SW 1271 (cell line): ENCODE data around the gene MMP23B.
"Not testable (repeated sequence)": the region's sequence is repeated elsewhere in the genome, so short reads cannot be mapped to it uniquely, and the experiment has no call there.

ENCODE experiments used
- DNase-seq, 2 experiments: peaks; one replicate each; lab custom pipeline; 2025; lab: John Stamatoyannopoulos, UW

The MMP23B gene

DNA sequence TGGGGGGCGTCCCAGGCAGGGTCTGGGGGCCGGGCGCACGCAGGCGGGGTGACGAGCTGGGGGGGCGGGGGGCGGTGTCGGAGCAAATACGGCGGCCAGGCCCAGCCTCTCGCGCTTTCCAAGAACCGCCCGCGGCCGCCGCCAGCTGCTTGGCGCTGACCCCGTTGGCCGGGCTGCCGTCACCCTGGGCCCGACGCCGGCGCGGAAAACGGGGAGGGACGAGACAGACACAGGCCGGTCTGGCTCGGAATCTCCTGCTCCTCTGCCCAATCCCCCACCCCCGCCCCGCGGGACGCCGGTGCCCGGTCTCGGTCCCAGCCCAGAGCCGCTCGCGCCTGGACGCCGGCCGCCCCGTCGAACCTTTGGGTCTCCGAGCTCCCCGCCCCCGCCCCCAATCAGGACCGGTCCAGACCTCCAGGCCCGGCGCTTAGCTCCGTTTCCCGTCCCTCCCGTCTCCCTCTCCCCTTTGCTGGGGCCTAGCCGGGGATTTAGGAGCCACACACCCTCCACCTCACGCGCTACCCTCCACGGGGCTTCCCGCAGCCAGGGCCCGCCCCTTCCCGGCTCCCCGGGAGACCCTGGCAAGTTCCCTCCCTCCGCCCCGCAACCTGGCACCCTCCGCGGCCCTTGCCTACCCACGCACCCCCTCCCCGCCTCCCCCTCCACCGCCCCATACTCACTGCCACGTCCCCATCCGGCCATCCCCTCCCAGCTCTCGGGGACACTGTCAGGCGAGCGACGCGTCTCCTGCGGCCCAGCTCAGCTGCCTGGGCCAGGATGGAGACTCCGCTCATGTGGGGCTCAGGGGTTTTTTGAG, 800 bp upstream of the MMP23B start:
- no peak for DNase-seq

DNA sequence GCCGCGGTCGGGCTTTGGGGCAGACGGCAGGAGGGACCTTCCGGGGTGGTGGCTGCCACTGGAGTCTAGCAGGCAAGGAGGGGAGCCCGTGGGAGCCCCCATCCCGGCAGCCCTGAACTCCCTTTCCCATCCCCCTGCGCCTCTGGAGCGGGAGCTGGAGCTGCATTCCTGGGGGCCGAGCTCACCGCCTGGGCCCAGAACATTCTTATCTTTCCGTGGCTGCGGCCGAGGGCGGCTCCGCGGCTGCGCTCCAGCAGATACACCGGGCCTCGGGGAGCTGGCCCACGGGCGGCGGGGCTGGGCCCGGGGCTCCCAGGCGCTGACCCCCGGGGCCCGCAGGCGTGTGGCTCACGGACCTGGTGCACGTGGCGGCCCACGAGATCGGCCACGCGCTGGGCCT, 1.4 kb downstream of the MMP23B start:
- DNase-seq: not testable (repeated sequence)

DNA sequence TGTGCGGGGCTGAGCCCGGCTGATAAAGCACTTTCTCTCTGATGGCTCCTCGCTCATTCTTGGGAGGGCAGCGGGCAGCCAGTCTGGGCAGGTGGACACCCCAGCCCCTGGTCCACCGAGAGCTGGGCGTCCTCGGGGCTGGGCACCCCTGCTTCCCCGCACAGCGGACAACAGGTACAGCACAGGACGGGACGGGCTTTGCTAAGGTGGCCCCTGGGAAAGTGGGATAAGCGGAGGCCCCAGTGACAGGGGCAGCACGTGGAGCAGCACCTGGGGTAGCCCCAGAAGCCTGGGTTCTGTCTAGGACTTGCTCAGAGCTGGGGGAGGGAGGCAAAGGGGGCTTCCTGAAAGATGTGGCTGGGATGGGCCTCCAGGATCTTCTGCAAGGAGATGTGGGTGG, 2.6 kb downstream of the MMP23B start:
- not testable (repeated sequence) for DNase-seq

DNA sequence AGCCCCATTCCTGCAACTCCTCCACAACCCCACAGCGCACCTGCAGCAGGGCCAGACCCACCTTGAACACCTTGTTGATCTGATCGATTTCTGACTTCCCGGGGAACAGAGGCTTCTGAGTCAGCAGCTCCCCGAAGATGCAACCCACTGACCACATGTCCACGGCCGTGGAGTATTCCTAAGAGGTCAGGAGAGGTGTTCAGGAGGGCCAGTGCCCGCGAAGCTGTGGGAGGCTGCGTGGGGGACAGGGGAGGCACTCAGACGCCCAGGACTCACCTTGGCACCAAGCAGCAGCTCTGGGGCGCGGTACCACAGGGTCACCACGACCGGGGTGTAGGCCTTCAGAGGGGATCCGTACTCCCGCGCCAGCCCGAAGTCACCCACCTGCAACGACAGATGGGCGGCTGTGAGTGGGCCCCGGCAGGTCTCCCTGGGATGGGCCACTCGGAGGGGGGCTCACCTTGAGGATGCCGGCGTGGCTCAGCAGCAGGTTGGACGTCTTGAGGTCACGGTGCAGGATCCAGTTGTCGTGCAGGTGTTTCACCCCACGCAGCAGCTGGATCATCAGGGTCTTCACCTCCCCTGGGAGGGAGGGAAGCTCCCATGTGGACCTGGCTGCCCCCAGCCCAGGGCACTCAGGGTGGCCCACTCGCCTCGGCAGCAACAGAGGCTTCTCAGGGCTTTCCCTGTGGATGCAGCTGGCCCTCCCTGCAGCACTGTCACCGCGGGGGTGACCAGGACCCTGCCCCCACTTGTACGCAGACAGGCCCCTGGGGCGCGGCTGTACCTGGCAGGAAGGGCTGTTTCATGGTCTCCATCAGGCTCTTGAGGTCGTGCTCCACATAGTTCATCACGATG, 4.9 kb downstream of the MMP23B start:
- not testable (repeated sequence) for DNase-seq

DNA sequence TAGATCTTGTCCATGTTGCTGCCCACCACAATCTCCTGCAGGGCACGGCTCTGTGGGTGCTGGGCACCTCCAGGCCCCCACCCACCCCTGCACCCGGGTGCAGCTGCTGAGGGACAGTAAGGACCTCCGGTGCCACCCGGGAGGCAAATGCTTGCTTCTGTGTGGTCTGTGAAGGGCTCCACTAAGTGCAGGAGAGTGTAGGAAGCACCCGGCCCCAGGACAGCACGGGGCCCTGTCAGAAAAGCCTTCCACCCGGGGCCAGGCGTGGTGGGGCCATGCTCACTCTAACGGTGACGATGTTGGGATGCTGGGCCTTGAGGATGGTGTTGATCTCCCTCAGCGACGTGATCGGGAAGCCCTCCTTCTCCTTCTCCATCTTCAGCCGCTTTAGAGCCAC, 5.5 kb downstream of the MMP23B start:
- not testable (repeated sequence) for DNase-seq

DNA sequence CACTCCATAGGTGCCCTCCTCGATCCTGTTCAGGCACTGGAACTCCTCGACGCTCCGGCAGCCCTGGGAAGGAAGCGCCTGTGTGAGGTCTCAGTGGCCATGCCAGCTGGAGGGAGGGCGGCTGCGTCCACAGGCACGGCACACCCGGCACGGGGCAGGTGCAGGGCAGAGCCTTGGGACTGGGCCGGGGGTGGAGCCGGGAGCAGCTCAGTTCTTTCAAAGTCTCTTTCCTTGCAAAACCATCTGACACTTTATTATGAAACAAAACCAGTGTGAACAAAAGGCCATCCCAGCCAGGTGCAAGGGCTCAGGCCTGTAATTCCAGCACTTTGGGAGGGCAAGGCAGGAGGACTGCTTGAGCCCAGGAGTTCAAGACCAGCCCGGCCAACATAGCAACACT, 6.6 kb downstream of the MMP23B start:
- DNase-seq: not testable (repeated sequence)

DNA sequence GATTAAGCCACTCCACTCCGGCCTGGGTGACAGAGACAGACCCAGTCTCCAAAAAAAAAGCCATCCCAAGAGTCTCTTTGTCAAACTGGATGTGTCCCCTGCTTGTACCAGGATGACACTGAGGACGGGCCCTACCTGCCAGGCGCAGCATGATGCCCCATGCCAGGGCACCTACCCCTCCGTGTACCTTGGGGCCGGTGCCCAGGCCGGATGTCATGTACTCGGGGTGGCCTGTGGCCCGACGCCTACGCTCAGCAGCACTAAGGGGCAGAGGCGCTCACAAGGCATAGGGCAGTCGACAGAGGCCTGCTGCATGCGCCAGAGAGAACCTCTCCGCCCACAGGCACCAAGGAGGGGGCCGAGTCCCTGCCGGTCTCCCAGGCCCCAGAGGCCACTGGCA, 7.4 kb downstream of the MMP23B start:
- DNase-seq: not testable (repeated sequence)

DNA sequence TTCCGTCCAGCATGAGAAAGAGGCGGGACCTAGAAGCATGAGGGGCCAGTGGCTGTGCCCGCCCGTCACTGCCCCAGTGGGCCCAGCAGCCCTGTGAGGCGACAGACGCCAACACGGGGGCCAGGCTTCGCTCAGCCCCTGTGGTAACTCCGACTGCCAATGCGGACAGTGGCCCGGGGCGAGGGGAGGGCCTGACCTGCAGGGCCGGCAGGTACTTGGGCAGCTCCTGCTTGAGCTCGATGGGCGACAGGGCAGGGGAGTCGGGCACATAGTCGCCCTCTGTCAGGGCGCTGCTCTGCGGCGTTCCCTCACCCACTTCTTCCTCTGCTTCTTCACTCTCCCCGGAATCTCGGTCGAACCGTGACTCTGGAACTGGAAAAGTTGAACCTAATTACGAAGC, 8.1 kb downstream of the MMP23B start:
- DNase-seq: not testable (repeated sequence)

DNA sequence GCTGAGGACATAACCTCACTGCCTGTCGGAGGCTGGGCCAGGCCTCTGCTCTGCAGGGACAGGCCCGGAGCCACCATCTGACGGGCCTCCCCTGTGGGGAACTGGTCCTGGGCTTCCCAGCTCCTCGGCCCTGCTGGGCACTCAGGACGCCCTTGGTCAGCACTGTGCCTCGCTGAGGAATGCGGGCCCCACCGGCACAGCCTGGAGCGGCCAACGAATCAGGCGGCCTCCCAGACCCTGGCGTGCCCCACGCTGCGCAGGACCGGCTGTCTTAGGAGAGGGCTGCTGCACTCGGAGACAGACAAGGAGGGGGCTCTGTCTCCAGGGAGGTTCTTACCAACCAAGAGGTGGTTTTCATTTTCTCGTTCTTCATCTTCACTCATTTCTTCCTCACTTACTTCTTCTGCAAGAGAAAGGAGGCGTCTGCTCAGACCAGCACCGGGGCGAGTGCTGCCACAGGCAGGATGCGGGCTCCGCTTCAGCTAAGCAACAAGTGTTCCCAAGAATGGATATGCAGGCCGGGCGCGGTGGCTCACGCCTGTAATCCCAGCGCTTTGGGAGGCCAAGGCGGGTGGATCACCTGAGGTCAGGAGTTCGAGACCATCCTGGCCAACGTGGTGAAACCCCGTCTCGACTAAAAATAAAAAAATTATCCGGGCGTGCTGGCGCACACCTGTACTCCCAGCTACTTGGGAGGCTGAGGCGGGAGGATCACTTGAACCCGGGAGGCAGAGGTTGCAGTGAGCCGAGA, 8.9 kb downstream of the MMP23B start:
- not testable (repeated sequence) for DNase-seq

DNA sequence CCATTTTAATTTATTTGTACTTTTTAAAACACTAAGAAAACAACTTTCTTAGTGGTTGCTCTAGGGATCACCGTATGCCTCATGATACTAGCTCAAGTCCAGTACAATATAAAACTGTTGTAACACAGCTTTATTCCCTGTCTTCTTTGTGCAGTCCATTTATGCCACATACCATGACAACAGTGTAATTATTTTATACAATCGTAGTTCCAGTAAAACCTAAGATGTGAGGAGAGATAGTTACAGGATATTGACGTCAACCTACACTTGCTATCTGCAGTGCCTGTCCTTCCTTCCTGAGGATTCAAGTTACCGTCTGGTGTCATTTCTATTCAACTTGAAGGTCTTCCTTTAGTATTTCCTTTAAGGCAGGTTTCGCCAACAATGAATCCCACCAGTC, 14.4 kb downstream of the MMP23B start:
- not testable (repeated sequence) for DNase-seq

DNA sequence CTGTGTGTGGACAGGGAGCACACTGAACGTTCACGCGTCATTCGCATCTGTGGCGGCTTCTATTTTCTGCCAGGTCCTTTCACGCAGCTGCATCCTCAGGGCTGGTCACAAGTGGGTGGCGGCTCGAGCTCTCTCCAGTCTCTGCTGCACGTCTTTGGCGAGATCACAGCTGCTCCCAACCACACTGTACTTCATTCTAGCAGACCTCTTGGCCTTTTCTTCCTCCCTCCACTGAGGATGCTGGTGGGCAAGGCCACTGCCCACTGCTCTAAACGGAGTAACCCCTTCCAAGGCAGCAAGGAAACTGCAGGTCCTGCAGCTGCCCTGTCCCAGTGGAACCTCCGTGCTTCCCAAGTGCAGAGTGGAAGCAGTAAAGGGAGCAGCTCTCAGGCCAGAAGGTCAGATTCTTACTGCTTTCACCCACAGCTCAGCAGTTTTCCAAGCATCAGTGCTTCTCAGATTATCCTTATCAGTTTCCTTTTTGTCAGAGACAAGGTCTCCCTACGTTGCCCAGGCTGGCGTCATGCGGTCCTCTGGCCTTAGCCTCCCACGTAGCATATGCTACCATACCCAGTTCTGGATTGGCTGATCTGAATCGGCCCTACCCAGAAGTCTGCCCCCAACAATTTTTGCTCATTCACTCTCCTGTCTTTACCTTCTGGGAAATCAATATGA, 15.7 kb downstream of the MMP23B start:
- DNase-seq: not testable (repeated sequence)

DNA sequence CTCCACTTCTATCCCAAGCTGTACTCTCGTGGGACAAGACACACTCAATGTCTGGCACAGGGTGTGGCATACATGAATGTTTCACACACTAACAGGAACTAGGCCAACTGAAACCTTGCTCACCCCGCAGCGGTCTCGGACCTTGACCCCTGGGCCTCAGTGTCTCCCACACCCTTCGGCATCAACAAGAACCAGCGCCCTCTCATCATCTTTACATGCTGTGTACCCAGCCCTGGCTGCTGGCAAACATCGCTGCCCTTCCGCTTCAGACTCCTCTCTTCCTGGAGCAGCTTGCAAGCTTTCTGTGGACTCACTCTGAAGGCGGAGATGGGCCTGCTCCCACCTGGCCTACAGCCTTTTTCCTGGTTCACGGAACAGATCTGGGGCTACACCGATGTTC, 16.3 kb downstream of the MMP23B start:
- DNase-seq: not testable (repeated sequence)

DNA sequence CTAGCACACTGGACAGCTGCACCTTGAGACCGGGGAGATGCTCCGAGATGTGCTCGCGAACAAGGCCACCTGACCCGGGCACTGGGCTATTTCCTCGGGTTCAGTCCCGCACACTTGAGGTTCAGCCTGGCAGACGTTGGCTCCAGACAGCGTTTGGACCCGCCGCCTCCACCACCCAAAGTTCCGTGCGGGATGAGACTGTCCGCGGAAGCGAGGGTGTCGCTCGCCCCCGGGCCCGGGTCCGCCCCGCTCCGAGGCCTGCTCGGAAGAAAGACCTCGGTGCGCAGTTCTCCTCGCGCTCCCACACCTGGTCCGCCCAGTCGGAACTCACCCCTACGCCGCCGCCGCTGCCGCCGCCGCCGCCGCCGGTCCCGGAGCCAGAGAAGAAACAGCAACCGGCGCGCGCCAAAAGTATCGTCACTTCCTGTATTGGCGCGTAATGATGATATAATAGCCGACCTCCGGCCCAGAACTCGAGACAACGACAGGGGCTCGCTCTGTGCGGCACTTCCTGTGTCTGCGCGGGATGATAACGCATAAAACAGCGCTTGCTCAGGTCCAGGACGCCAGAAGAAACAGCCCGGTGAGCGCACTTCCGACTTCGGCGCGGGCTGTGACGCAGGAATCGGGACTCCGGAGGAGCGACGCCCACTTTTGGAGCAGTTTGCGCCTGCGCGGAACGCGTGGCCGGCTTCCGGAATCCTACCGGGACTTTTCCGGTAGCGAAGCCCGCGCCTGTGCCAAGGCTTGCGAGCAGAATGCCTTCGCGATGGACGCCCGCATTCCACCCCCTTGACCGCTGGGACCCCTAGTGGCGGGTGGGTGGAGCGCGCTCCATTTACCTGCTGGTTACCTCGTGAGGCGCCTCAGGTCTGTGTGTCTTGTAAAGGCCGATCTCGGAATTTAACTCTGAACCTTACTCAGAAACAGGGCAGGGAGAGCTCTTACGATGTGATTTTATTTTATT, 26.9 kb downstream of the MMP23B start, which contains the start of gene CDK11B:
CDK11B (minus strand) TSS at position 422 of the 967 bp plus-strand sequence. CDS start 1,519 bp downstream, outside the sequence.
- DNase-seq: peak; percentile 88 to 91

DNA sequence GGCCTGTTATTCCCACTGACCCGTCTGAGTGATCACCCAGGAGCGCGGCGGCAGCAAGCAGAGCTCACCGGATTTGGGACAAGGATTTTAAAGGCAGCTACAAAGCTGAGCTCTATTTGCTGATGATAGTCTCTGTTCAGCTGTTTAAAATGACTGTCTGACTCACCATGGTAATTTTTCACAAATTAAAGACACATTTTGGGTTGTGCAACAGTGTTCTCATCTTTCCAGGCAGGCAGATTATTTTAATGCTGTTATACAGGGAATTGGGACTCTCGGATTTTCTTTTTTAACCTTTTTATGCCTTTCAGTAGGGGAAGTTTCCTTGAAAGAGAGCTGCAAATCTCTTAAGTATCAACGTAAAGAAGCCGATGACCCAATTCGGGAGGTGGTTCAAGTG, 30.4 kb downstream of the MMP23B start:
- DNase-seq: not testable (repeated sequence)

DNA sequence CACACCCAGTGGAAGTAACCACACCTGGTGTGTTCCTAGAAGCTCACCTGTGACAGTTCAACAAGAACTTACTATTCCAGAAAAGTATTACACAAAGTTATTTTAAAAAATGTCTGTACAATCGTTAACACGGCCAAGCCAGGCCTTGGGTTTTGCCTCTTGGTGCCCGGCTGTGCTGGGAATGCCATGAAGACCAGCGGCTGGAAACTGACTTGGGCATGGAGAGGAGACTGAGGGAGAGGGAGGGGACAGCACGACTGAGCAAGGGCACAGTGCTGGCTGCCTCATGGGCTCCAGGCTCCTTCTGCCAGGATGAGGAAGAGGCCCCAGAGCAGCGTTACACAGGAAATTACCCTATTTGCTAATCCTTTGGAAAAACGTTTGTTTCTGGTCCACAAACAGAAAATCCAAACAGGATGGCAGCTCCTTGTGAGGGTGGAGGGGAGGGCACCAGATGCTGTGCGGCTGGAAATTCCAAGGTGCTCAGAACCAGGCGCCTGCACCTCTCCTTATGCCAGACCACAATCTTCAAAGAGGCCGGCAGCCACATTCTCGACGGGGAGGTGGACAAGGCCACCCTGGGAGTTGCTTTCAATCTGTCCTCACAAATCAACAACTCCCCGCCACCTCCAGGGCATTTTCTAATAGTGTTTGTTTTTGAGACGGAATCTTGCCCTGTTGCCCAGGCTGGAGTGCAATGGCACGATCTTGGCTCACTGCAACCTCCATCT, 31.0 kb downstream of the MMP23B start:
- not testable (repeated sequence) for DNase-seq

DNA sequence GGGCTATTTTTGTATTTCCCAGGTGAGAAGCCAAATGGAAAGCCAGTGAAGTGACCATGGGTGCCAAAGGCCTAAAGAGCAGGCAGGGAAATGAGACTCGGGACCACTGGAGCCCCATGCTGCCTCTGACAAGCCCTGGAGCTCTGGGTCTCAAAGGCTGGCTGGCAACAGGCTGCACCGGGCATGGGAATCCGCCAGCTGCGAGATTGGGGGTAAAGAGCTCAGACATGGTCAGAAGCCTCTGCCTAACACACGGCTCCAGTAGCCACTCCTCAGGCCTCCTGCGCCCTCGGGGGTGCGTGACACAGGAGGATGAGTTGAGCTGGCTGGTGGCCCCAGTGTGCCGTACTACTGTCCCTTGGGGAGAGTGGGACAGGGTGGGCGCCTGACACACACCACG, 32.3 kb downstream of the MMP23B start:
- DNase-seq: not testable (repeated sequence)

DNA sequence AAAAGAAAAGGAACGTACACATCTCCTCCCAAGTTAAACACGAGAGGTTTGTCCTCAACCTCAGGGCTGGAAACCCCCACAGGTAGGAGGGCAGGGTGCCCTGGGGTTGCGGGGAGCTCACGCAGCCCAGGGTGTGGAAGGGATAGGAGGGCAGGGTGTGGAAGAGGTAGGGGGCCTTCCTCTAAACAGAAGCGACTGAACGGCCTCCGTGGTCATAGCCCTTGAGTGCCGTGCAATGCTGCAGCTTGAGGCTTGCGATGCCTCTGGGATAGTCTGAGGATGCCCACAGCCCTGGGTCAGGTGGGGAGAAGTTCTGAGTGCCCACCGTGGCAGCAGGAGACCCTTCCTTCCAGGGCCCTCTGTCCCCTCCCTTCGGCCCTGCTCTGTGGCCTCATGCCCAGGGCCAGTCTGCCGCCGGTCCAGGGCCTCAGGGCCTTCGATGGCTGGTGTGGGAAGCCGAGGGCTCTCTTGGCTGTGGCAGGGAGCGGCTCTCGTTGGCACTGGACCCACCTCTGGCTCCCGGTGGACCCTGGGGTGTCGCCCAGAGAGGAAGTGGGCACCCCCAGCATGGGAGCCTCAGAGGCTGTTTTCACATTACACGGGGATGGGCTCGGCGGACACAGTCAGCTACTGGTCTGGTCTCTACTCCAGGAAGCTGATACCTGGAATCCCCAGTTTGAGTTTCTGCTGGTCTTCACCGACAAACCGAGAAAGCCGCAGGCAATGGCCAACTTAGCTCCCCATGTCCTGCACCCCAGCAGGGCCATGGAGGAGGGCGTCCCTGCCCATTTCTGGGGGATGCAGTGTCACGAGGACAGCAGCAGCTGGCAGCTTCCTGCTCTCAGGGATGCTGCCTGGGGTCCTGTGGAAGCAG, 33.2 kb downstream of the MMP23B start:
- no peak for DNase-seq

DNA sequence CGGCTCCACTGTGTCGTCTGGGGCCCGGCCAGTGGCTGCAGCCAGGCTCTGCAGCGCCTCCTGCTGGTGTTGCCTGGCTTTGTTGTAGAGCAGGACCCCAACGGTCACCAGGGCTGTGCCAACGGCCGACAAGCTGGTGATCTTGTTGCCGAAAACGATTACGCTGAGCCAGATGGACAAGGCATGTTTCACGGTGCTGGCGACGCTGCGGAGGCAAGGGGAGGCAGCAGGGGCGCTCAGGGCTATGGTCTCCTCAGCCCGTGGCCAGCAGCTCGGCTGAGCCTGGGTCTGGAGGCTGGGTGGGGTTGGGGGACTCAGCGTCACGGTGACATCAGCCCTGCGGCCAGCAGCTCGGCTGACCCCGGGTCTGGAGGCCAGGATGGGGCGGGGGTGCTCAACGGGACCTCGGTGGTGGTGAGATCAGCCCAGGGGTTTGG, 33.9 kb downstream of the MMP23B start:
- no peak for DNase-seq

DNA sequence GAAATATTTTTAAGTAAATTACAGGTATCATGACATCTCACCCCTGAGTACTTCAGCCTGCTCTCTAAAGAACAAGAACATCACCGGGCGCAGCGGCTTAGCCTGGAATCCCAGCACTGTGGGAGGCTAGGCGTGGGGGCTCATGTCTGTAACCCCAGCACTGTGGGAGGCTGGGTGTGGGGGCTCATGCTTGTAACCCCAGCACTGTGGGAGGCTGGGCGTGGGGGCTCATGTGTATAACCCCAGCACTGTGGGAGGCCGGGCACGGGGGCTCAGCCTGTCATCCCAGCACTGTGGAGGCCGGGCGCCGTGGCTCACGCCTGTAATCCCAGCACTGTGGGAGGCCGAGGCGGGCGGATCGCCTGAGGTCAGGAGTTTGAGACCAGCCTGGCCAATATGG, 34.6 kb downstream of the MMP23B start:
- DNase-seq: no peak
